GM19240 (cell line): ENCODE results near the gene IL22RA1.
A peak's percentile ranks its signal among the peaks of the same experiment; 100 is the strongest.

ENCODE experiments used
- DNase-seq: peaks from one replicate; pipeline ENCODE4 v3.0.0; 2011; ENCODE audit warnings: low spot score; ENCODE audit not compliant: insufficient read length

The IL22RA1 gene

DNA sequence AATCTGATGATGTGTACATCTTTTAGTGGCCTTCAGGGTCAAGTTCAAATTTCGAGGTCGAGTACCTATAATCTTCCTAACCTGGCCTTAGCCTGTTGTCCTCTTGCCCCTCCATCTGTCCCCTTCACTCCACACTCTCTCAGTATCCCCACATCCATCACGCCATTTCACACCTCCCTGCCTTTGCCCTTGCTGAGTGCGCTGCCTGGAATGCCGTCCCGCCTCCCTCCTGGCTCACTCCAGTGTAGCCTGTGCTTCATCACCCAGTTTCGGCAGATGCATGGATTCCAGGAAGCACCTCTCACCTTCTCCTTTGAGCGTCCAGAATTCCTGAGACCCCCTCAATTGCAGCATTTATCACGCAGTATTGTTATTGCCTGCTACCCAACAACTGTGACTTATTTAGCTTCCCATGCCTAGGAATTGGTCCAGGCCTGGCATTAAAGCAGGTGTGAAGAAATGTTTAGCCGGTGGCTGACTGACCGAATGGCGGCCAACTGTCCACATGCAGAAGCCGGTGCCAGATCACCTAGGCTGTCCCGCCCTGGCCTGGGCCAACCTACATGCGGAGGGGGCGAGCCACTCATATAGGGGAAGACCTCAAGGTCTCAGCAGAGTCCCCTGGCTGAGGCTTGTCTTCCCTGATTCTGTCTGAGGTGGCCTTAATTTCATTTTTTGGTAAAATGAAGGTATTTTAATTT lies 65.5 kb downstream of the IL22RA1 start:
- DNase-seq = no peak

DNA sequence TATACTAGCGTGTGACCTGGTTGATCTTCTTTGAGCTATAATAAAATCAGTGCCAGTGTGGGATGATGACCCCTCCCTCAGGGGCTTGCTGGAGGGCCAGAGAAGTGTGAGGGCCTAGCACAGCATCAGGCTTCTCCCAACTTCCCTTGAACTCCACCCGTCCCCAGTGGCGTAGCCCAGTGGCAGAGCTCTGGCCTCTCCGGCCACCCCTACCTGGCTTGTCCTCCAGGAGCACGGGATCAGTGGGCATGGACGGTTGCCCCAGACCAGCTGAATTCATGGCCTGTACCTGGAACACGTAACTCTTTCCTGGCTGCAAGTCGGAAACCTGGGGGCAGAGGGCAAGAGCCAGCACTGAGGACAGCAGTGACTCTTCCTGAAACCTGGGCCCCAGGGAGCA lies 67.0 kb downstream of the IL22RA1 start:
- no peak for DNase-seq

DNA sequence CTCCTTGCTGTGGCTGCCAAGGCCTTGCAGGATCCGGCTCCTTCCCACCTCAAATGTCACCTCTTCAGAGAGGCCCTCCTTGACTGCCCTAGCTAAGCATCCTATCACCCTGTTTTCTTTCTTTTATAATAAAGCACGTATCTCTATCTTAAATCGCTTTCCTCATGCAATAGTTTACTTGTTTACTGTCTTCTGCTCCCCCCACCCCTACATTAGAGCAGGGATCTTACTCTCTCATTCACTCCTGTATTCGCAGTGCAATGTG lies 67.4 kb downstream of the IL22RA1 start:
- DNase-seq = no peak

DNA sequence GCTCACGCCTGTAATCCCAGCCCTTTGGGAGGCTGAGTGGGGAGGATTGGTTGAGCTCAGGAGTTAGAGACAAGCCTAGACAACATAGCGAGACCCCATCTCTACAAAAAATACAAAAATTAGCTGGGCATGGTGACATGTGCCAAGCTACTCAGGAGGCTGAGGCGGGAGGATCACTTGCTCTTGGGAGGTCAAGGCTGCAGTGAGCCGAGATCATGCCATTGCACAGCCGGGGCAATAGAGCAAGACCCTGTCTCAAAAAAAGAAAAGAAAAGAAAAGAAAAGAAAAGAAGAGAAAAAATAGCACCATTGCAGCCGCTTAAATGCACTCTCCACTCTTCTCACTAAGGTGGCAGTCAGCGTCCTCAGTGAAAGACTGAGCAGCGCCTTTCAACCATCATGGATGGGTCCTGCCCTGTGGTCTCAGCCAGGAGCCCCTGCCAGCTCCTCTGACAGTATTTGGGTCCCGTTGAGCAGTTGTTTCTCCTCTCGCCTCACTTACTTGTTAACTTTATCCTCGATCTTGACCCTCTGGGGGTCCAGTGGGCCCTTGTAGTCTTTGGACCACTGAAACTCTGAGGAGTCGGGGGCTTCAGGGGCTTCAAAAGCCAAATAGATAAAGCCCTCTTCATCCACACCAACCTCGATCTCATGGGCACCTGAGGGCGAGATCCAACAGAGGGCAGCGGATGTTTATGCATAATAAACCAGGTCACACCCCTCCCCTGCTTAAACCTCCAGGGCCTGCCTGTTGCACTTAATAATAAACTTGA lies 67.9 kb downstream of the IL22RA1 start:
- no peak for DNase-seq

DNA sequence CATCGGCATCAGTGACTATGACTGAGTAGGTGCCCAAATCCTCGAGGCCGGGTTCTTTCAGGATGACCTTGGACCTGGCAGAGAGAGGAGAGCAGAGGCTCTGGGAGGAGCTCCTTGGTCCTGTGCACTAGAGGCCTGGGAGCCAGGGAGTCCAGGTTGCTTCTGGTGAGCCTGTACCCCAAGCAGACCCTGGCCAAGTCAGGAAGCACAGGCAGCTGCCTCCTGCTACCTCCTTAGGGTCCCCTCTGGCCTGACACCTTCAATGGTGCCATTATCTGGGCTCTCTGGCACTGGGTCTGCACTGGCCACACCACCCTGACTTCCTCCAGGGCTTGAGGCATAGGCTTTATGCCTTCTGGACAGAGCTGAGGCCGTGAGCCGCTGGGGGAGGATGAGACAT lies 68.7 kb downstream of the IL22RA1 start:
- DNase-seq = no peak

DNA sequence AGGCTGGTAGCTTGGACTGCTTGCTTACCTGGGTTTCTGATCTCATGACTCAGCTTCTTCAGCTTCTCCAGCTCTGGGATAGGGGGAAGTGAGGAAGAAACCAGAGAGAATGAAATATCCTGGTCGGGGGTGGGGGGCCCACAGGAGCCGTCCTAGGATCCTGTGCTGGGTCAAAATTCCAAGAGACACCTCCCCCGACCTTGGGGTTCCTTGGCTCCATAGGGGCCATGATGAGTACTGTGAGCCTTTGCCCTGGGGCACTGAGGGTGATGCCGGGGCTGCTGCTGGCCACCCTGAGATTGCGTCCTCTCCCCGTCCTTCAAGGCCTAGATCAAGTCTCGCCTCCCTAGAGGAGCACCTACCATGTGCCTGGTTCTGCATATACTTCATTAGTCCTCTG lies 71.0 kb downstream of the IL22RA1 start:
- no peak for DNase-seq

DNA sequence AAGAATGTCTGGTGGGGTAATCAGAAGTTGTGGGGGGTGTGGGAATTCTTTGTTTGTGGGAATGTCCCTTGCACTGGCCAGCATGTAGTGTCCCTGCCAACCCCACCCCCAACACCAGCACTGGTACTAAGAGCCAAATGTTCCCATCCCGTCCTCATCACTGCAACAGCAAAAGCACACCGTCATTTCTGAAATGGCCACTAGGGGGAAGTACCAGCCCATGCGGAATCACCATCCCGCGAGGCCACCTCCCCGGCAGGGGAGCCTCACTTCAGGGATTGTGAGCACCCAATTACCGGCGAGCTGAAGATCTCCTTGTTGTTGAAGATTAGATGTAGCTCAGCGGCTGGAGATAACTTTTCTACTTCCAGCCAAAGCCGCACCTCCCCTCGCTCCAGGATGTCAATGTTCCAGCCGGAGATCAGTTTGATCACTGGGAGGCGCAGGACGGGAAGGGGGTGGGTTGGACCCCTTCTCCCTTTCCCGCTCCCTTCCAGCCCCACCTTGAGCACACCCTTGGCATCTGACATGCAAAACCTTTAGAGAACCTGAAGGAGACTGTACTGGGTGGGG lies 72.0 kb downstream of the IL22RA1 start:
- peak; percentile 92 for DNase-seq

DNA sequence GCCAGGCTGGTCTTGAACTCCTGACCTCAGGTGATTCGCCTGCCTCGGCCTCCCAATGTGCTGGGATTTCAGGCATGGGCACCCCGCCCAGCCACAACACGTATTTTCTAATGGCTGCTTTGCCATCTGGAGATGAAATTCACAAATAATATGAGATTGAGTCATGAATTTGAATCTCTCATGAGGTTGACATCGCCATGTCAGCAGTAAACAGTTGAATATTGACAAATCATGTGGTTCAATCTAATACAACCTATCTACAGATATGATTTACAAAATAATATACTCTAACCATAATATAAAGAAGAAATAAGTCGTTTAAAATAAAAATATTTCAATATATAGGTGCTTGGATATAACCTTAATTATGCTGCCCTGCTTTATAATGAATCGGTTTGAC lies 73.1 kb downstream of the IL22RA1 start:
- DNase-seq = no peak
